WTC11 (cell line): Measurements from ENCODE around the gene RARRES2. TPM values are rescaled to one million over a fixed set of nuclear protein-coding genes. Genes with fewer than 3 reads are reported as not detected.

ENCODE experiments used
- CBFB ChIP-seq: sonication (generic); formaldehyde crosslinking; IDR thresholded peaks from 2 replicates; pipeline ENCODE4 v1.8.1; 2022; ENCODE audit warnings: mild to moderate bottlenecking, low read depth, missing genetic modification reagents
- ESRRA ChIP-seq: sonication (generic); formaldehyde crosslinking; IDR thresholded peaks from 2 replicates; pipeline ENCODE4 v1.8.1; 2022; ENCODE audit warnings: mild to moderate bottlenecking, missing genetic modification reagents, borderline replicate concordance
- FOXJ3 ChIP-seq: sonication (generic); formaldehyde crosslinking; IDR thresholded peaks from 2 replicates; pipeline ENCODE4 v1.9.0; 2021; ENCODE audit warnings: missing genetic modification reagents, mild to moderate bottlenecking, borderline replicate concordance
- JAZF1 ChIP-seq: fragments of 250-450 bp; sonication (Bioruptor Pico); IDR thresholded peaks from 2 replicates; pipeline ENCODE4 v1.9.0; 2021; ENCODE audit warnings: moderate library complexity, mild to moderate bottlenecking, inconsistent platforms
- KAT7 ChIP-seq: sonication (generic); formaldehyde crosslinking; IDR thresholded peaks from 2 replicates; pipeline ENCODE4 v1.8.1; 2023; ENCODE audit warnings: missing genetic modification reagents, mild to moderate bottlenecking, borderline replicate concordance
- MXD4 ChIP-seq: fragments of 250-450 bp; sonication (Bioruptor Pico); IDR thresholded peaks from 2 replicates; pipeline ENCODE4 v1.8.0; 2021; ENCODE audit warnings: mild to moderate bottlenecking, moderate library complexity, borderline replicate concordance
- MYBL2 ChIP-seq: sonication (generic); formaldehyde crosslinking; IDR thresholded peaks from 2 replicates; pipeline ENCODE4 v1.8.1; 2023; ENCODE audit warnings: mild to moderate bottlenecking, moderate library complexity, missing genetic modification reagents
- NR1H2 ChIP-seq: sonication (generic); formaldehyde crosslinking; IDR thresholded peaks from 2 replicates; pipeline ENCODE4 v1.9.0; 2021; ENCODE audit warnings: mild to moderate bottlenecking, moderate library complexity, missing genetic modification reagents
- PRRX2 ChIP-seq: fragments of 250-450 bp; sonication (Bioruptor Pico); IDR thresholded peaks from 2 replicates; pipeline ENCODE4 v1.8.0; 2021; ENCODE audit warnings: mild to moderate bottlenecking
- SP1 ChIP-seq: sonication (generic); formaldehyde crosslinking; conservative IDR thresholded peaks from 2 replicates; pipeline ENCODE4 v1.8.1; 2022; ENCODE audit warnings: missing genetic modification reagents
- TP53 ChIP-seq: sonication (generic); formaldehyde crosslinking; IDR thresholded peaks from 2 replicates; pipeline ENCODE4 v1.8.1; 2023; ENCODE audit warnings: mild to moderate bottlenecking, missing genetic modification reagents
- ZBTB21 ChIP-seq: sonication (generic); formaldehyde crosslinking; IDR thresholded peaks from 2 replicates; pipeline ENCODE4 v1.8.1; 2023; ENCODE audit warnings: mild to moderate bottlenecking, missing genetic modification reagents, borderline replicate concordance
- ZNF219 ChIP-seq: sonication (generic); formaldehyde crosslinking; IDR thresholded peaks from 2 replicates; pipeline ENCODE4 v1.8.0; 2023; ENCODE audit warnings: missing genetic modification reagents, mild to moderate bottlenecking, borderline replicate concordance
- ZNF232 ChIP-seq: sonication (generic); formaldehyde crosslinking; IDR thresholded peaks from 2 replicates; pipeline ENCODE4 v1.8.0; 2022; ENCODE audit warnings: mild to moderate bottlenecking, missing genetic modification reagents
- ZNF396 ChIP-seq: fragments of 250-450 bp; sonication (Bioruptor Pico); IDR thresholded peaks from 2 replicates; pipeline ENCODE4 v1.8.0; 2021; ENCODE audit warnings: mild to moderate bottlenecking, moderate library complexity, borderline replicate concordance
- ZNF416 ChIP-seq: fragments of 250-450 bp; sonication (Bioruptor Pico); IDR thresholded peaks from 2 replicates; pipeline ENCODE4 v1.9.0; 2021; ENCODE audit warnings: mild to moderate bottlenecking, inconsistent platforms
- ZNF423 ChIP-seq: fragments of 250-450 bp; sonication (Bioruptor Pico); IDR thresholded peaks from 2 replicates; pipeline ENCODE4 v2.1.2; 2022; ENCODE audit warnings: mild to moderate bottlenecking, moderate library complexity
- total RNA-seq: library from RNA; stranded (reverse); gene quantifications from 3 replicates; pipeline ENCODE4 v1.2.3, GENCODE V29; 2021
- TF ChIP-seq, protein P1 (sequence below): sonication (generic); formaldehyde crosslinking; IDR thresholded peaks from 2 replicates; pipeline ENCODE4 v1.8.0; 2022; ENCODE audit warnings: mild to moderate bottlenecking, missing genetic modification reagents
- TF ChIP-seq, protein P2 (sequence below): fragments of 250-450 bp; sonication (Bioruptor Pico); IDR thresholded peaks from 2 replicates; pipeline ENCODE4 v1.9.0; 2021; ENCODE audit warnings: moderate library complexity, mild to moderate bottlenecking, inconsistent platforms, borderline replicate concordance
- TF ChIP-seq, protein P3 (sequence below): sonication (generic); formaldehyde crosslinking; IDR thresholded peaks from 2 replicates; pipeline ENCODE4 v1.8.1; 2023; ENCODE audit warnings: mild to moderate bottlenecking, missing genetic modification reagents
- TF ChIP-seq, protein P4 (sequence below): sonication (generic); formaldehyde crosslinking; IDR thresholded peaks from 2 replicates; pipeline ENCODE4 v1.8.1; 2022; ENCODE audit warnings: mild to moderate bottlenecking, missing genetic modification reagents, moderate library complexity, borderline replicate concordance
- TF ChIP-seq, protein P5 (sequence below): sonication (generic); formaldehyde crosslinking; IDR thresholded peaks from 2 replicates; pipeline ENCODE4 v1.8.1; 2022; ENCODE audit warnings: low read depth, missing genetic modification reagents, borderline replicate concordance
- TF ChIP-seq, protein P6 (sequence below): sonication (generic); formaldehyde crosslinking; IDR thresholded peaks from 2 replicates; pipeline ENCODE4 v1.8.1; 2022; ENCODE audit warnings: mild to moderate bottlenecking, moderate library complexity, missing genetic modification reagents

RARRES2 gene
- total RNA-seq, 1 experiment from 2014 or later, result 230 TPM

DNA sequence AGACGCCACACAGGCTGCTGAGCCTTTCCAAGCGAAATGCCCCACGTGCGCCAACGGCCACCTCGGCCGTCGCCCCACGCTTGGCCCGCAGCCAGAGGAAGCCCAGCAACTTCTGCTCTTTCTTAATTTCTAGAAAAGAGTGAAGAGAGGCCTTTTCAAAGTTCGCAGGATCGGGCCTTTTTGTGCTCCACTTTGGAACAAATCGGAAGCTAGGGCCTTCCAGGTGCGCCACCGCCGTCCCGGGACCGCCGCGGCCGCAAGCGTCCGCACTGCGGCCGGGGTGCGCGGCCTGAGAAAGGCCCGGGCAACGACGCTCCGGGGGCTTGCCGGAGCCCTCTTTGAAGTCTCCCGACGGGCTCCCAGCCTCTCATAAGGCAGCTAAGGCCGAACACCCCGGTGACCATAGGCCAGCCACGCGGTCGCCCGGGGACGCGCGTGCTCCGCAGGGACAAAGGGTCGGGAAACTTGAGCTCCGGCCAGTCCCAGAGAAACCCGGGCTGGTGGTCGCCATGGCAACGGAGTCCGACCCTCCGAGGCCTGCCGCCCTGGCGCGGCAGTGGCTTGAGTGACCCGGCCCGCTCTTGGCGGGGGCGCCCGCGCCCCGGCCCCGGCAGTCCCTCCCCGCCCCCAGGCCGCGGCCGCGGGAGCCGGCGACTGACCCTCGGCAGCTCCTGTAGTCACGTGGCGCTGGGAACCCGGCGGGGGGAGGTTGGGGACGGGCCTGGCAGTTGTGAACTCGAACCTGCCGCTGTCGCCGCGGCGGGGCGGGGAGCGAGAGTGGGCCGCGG, 26.9 kb upstream of the RARRES2 start, which contains the start of gene REPIN1 (continued):
- TF ChIP-seq ZNF423 (no peak), ESRRA (CRISPR knock-in tag) (no peak), CBFB (CRISPR knock-in tag) (no peak), SP1 (CRISPR knock-in tag) (0 out of 2 replicates have a peak, but pooled peaks have one; percentile 11), TP53 (CRISPR knock-in tag) (no peak), MXD4 (CRISPR knock-in tag) (no peak), JAZF1 (no peak), ZNF396 (CRISPR knock-in tag) (no peak), MYBL2 (CRISPR knock-in tag) (no peak), ZNF232 (peak; percentile 15; the same call in 1 of the 2 replicates), ZNF416 (CRISPR knock-in tag) (no peak), ZBTB21 (CRISPR knock-in tag) (no peak), NR1H2 (no peak), ZNF219 (no peak), FOXJ3 (CRISPR knock-in tag) (no peak), PRRX2 (CRISPR knock-in tag) (no peak), KAT7 (CRISPR knock-in tag) (0 out of 2 replicates have a peak, but pooled peaks have one; percentile 58)
- TF ChIP-seq, protein P1, sequence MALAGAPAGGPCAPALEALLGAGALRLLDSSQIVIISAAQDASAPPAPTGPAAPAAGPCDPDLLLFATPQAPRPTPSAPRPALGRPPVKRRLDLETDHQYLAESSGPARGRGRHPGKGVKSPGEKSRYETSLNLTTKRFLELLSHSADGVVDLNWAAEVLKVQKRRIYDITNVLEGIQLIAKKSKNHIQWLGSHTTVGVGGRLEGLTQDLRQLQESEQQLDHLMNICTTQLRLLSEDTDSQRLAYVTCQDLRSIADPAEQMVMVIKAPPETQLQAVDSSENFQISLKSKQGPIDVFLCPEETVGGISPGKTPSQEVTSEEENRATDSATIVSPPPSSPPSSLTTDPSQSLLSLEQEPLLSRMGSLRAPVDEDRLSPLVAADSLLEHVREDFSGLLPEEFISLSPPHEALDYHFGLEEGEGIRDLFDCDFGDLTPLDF (CRISPR knock-in tag), result no peak
- TF ChIP-seq, protein P2, sequence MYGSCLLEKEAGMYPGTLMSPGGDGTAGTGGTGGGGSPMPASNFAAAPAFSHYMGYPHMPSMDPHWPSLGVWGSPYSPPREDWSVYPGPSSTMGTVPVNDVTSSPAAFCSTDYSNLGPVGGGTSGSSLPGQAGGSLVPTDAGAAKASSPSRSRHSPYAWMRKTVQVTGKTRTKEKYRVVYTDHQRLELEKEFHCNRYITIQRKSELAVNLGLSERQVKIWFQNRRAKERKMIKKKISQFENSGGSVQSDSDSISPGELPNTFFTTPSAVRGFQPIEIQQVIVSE (CRISPR knock-in tag), result no peak
- TF ChIP-seq, protein P3, sequence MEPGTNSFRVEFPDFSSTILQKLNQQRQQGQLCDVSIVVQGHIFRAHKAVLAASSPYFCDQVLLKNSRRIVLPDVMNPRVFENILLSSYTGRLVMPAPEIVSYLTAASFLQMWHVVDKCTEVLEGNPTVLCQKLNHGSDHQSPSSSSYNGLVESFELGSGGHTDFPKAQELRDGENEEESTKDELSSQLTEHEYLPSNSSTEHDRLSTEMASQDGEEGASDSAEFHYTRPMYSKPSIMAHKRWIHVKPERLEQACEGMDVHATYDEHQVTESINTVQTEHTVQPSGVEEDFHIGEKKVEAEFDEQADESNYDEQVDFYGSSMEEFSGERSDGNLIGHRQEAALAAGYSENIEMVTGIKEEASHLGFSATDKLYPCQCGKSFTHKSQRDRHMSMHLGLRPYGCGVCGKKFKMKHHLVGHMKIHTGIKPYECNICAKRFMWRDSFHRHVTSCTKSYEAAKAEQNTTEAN (CRISPR knock-in tag), result no peak
- TF ChIP-seq, protein P4, sequence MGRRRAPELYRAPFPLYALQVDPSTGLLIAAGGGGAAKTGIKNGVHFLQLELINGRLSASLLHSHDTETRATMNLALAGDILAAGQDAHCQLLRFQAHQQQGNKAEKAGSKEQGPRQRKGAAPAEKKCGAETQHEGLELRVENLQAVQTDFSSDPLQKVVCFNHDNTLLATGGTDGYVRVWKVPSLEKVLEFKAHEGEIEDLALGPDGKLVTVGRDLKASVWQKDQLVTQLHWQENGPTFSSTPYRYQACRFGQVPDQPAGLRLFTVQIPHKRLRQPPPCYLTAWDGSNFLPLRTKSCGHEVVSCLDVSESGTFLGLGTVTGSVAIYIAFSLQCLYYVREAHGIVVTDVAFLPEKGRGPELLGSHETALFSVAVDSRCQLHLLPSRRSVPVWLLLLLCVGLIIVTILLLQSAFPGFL (CRISPR knock-in tag), result no peak; the same call in 1 of the 2 replicates
- TF ChIP-seq, protein P5, sequence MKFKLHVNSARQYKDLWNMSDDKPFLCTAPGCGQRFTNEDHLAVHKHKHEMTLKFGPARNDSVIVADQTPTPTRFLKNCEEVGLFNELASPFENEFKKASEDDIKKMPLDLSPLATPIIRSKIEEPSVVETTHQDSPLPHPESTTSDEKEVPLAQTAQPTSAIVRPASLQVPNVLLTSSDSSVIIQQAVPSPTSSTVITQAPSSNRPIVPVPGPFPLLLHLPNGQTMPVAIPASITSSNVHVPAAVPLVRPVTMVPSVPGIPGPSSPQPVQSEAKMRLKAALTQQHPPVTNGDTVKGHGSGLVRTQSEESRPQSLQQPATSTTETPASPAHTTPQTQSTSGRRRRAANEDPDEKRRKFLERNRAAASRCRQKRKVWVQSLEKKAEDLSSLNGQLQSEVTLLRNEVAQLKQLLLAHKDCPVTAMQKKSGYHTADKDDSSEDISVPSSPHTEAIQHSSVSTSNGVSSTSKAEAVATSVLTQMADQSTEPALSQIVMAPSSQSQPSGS (CRISPR knock-in tag), result no peak
- TF ChIP-seq, protein P6, sequence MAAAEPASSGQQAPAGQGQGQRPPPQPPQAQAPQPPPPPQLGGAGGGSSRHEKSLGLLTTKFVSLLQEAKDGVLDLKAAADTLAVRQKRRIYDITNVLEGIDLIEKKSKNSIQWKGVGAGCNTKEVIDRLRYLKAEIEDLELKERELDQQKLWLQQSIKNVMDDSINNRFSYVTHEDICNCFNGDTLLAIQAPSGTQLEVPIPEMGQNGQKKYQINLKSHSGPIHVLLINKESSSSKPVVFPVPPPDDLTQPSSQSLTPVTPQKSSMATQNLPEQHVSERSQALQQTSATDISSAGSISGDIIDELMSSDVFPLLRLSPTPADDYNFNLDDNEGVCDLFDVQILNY (CRISPR knock-in tag), result peak; percentile 79
